NCI-H2227 (cell line): Measurements from ENCODE around the gene PRKCD.

Experiments used
- DNase-seq: peaks from one replicate; lab custom pipeline; 2025; ENCODE audit not compliant: unreplicated experiment; lab: John Stamatoyannopoulos, UW

Gene PRKCD

DNA sequence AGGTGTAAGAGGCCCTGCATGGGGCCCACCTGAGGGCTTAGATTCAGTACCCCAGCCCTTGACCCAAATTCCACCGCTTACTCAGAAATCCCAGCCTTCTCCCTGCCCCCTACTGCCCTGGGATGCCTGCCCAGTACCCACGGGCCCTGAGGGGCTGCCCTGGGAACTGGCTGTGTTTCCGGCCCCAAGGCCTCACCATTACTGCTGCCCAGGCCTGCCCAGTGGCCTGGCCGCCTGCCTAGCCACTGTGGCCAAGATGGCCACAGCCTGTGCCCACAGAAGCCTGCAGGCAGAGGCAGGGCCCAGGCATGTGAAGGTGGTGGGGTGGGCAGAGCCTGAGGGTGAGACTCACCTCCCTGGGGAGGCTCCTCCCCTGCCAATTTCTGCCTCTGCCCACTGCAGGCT, 6.1 kb upstream of the PRKCD start:
- no peak for DNase-seq

GRCh38 chr3:53155760-53156159, 5.2 kb upstream of the PRKCD start:
- DNase-seq, result no peak

- no peak for DNase-seq
These were observed 4.6 kb upstream of the PRKCD start for GRCh38 chr3:53156368-53156834.

GRCh38 chr3:53157974-53158580, 2.9 kb upstream of the PRKCD start:
- no peak for DNase-seq

- DNase-seq, result no peak
These were observed 2.2 kb upstream of the PRKCD start for GRCh38 chr3:53158765-53159155.

GRCh38 chr3:53159156-53160060, 1.6 kb upstream of the PRKCD start:
- DNase-seq, result no peak

DNA sequence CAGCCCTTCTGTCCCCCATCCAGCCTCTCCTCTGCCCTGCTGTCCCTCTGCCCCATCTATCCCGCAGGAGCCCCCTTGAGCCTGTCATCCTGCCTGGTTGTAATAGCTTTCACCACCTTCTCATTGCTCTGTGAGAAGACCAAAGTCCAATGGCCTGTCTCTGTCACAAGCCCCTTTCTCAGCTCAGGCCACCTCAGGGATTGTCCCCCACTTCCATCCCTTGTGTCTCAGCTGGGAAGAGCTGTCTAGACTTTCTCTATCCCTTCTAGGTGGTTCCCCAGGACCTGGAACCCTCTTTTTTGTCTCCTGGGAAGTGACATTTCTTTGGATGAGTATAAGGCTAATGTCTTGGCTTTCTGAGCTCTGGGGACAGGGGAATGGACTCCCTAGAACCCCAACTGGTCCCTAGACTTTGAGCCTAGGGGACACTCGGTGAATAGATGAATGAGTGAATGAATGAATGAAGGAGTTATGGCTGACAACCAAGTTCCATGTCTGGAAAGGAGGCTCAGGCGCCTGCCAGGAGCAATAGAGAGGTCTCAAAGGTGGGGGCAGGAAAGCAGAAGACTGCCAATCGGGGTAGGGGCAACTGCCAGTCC, 849 bp upstream of the PRKCD start:
- DNase-seq, result no peak

GRCh38 chr3:53161450-53161819, 426 bp downstream of the PRKCD start:
- DNase-seq, result peak; percentile 27

- peak; percentile 27 for DNase-seq
These were observed 1.0 kb downstream of the PRKCD start for GRCh38 chr3:53161820-53162671.

- DNase-seq, result no peak
These were observed 1.8 kb downstream of the PRKCD start for GRCh38 chr3:53162672-53163443.

GRCh38 chr3:53163444-53164387, 2.7 kb downstream of the PRKCD start:
- DNase-seq, result no peak

DNA sequence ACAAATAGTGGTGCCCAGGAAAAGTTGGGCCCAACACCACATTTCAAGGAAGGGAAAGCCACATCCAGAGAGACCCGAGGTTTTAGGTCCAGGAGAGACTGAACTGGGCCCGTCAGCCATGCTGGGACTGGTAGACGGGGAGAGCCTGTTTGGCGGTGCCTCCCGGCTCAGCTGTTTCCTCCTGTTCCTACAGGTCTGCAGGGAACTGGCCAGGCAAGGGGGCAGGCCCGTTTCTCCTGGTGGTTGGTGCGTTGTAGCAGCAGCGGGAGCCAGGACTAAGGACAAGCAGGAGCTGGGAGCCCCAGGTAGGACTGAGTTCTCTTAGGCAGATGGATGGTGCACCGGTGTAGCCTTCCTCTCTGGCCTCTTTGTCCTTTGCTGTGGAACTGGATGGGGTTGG, 3.9 kb downstream of the PRKCD start:
- no peak for DNase-seq

- DNase-seq, result no peak
These were observed 5.2 kb downstream of the PRKCD start for GRCh38 chr3:53166206-53166605.

GRCh38 chr3:53166781-53167291, 5.8 kb downstream of the PRKCD start:
- no peak for DNase-seq

DNA sequence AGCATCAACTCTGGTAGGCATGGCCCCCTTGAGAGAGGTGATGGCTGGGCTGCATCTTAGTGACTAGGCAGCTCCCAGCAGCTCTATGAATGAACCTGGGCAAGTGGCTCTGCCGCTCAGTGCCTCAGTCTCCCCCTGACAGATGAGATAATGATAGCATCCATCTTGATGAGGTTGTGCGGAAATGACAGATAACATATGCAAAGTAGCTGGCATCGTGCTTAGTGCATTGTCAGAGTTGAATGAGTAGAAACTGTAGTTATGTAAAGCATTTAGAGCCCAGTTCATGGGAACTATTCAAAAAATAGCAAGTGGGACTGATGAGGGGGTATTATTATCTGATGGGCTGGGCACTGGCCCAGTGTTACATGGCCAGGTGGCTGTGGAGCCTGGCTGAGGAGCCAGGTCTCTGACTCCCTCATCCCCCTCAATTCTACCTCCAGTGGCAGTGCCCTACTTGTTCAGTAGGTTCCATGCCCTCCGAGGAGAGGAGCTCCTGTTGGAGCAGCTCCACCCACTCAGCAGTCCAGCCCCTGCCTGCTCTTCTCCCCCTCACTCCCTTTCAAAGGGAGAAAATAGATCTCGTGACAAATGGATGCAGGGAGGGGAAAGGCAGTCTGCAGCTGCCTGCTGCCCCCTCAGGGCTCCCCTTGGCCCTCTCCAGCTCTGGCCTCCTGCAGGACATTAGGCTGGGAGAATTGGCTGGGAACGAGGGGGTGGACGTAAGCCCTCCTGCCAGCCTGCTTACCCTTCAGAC, 6.6 kb downstream of the PRKCD start:
- no peak for DNase-seq

GRCh38 chr3:53168175-53168923, 7.3 kb downstream of the PRKCD start:
- DNase-seq, result no peak

DNA sequence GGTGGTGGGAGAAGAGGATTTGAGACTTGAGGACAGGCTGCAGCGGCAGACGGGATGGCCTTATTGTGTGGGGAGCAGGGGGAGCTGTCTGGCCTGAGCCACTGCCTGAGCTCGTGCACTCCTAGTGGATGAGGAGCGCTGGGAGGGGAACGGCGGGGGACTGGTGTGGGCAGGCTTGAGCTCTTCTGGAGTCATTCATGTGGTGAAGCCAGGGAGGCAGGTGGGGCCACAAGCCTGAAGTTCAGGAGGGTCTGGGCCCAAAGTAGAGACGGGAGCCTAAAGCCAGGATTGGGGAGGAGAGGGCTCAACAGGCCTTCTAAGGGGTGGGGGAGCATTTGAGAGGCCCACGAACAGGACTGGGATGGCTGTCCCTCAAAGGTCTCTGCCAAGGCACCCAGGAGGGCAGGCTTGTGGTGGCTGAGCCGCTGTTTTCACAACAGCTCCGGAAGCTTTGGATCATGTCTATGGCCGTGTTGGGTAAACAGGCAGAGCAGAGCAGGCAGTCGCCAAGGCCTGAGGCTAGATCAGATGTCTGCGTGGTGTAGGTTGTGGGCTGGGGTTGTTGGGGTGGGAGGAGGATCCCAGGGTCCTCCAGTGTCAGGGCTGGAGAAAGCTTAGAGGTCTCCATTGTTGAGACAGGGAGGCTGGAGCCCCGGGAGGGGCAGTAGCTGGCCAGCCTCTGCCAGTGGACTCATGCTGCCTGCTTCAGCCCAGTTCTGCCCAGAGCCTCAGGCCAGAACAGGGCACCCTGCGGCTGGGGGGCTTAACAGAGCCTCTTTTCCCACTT, 8.2 kb downstream of the PRKCD start:
- no peak for DNase-seq
